GM10266 (cell line): ENCODE measurements around the gene FMN1.
A peak's percentile ranks its signal among the peaks of the same experiment; 100 is the strongest.

Experiments used
- DNase-seq: peaks from one replicate; pipeline ENCODE4 v3.0.0; 2012; ENCODE audit errors: extremely low spot score
- CTCF ChIP-seq: IDR thresholded peaks from 2 replicates; pipeline ENCODE4 v1.5.1; 2012; ENCODE audit warnings: mild to moderate bottlenecking, low read depth; ENCODE audit not compliant: control insufficient read depth, insufficient read depth; ENCODE audit errors: missing control alignments

FMN1 gene

GRCh38 chr15:33194704-33195670 is at the start of gene FMN1:
Gene FMN1, minus strand, starts transcription at chr15:33194714. Its CDS starts 39,800 bp downstream, at chr15:33154914.
- DNase-seq, result peak; percentile 82
- no peak for TF ChIP-seq CTCF

GRCh38 chr15:33243869-33244268 is 49.4 kb upstream of the FMN1 start:
- TF ChIP-seq CTCF, result no peak
- no peak for DNase-seq

- TF ChIP-seq CTCF, result no peak
These were observed 48.9 kb upstream of the FMN1 start for GRCh38 chr15:33243393-33243792.

GRCh38 chr15:33242669-33243191 is 48.2 kb upstream of the FMN1 start:
- DNase-seq, result no peak
- TF ChIP-seq CTCF, result peak; percentile 26

More at GRCh38 chr15:33243393-33243792, 48.9 kb upstream of the FMN1 start:
- no peak for DNase-seq

- no peak for DNase-seq
These were observed 47.7 kb upstream of the FMN1 start for GRCh38 chr15:33242165-33242564.

GRCh38 chr15:33236841-33237509 is 42.5 kb upstream of the FMN1 start:
- no peak for TF ChIP-seq CTCF
- DNase-seq, result no peak

More at GRCh38 chr15:33242165-33242564, 47.7 kb upstream of the FMN1 start:
- TF ChIP-seq CTCF, result no peak
